ENCODE results near the gene CMTM7. TPM values are rescaled to one million over a fixed set of nuclear protein-coding genes. Genes with fewer than 3 reads are reported as not detected.
A peak's percentile ranks its signal among the peaks of the same experiment; 100 is the strongest.

The CMTM7 gene
- total and polyA plus RNA-seq, 2 of the 13 experiments (the other 11 are each of a cell fraction or from before 2014, with no cell fraction given): 20.9 to 21.4 TPM

DNA sequence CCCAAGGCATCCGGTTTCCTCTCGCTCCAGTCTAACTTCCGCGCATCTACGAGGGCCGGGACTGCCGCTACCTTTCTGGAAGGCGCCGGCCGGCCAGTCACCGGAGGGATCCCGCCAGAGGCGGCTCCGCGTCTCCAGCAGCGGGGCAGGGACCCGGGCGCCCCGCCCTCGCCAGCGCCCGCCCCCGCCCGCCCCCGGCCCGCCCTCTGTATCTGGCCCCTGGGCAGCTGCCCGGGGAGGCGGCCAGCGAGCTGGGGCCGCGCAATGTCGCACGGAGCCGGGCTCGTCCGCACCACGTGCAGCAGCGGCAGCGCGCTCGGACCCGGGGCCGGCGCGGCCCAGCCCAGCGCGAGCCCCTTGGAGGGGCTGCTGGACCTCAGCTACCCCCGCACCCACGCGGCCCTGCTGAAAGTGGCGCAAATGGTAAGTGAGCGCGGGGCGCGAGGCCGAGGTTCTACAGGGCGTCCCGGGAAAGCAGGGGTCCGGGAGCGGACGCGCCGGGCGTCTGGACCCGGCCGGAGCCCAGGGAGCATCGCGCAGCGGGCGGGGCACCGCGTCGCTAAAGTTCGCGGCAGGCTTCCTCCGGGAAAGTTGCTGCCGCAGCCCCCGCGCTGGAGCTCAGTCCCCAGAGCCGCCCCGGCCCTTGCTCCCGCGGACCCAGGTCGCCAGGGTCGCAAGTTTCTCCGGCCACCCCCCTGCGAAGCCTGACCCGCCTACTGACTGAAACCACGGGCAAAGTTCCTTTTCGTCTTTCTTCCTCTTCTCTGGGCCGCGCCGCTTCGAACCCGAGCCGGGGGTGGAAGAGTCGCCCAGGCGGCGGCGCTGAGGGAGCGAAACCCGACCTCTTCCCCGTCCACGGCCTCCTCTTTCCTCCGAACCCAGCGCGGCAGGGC, at the start of gene CMTM7 (continued):
- no peak for TF ChIP-seq MEIS1 (CRISPR knock-in tag; IDR thresholded peaks at IDR 0.05; ENCODE audit: borderline replicate concordance)
- no peak; the same call in 1 of the 2 replicates for TF ChIP-seq PHF21A (CRISPR knock-in tag; IDR thresholded peaks at IDR 0.05)
- no peak for TF ChIP-seq ZEB1 (IDR thresholded peaks at IDR 0.05; ENCODE audit: insufficient replicate concordance, low read depth)
- TF ChIP-seq NCOA5 (CRISPR knock-in tag; IDR thresholded peaks at IDR 0.05): no peak
- TF ChIP-seq ZNF513 (CRISPR knock-in tag; conservative IDR thresholded peaks at IDR 0.05): no peak
- no peak for TF ChIP-seq ZNF3 (CRISPR knock-in tag; IDR thresholded peaks at IDR 0.05)
- no peak; the same call in 1 of the 2 replicates for TF ChIP-seq HIC2 (CRISPR knock-in tag; IDR thresholded peaks at IDR 0.05; ENCODE audit: low read depth)
- TF ChIP-seq ZNF710 (CRISPR knock-in tag; IDR thresholded peaks at IDR 0.05; ENCODE audit: borderline replicate concordance): no peak
- no peak for TF ChIP-seq SRSF9 (IDR thresholded peaks at IDR 0.05; ENCODE audit: borderline replicate concordance, insufficient read depth, low read depth, low read length, poor library complexity, severe bottlenecking)
- TF ChIP-seq NKX3-1 (CRISPR knock-in tag; IDR thresholded peaks at IDR 0.05): no peak
- TF ChIP-seq HNF1A (IDR thresholded peaks at IDR 0.05; ENCODE audit: low read depth): no peak
- no peak; the same call in 1 of the 2 replicates for TF ChIP-seq HNF1A (CRISPR knock-in tag; IDR thresholded peaks at IDR 0.05; ENCODE audit: borderline replicate concordance)
- TF ChIP-seq ZNF737 (CRISPR knock-in tag; IDR thresholded peaks at IDR 0.05; ENCODE audit: borderline replicate concordance): no peak
- no peak for TF ChIP-seq DBP (CRISPR knock-in tag; IDR thresholded peaks at IDR 0.05; ENCODE audit: not compliant biosample characterization)
- peak; percentile 49 for TF ChIP-seq IKZF4 (CRISPR knock-in tag; IDR thresholded peaks at IDR 0.05; ENCODE audit: borderline replicate concordance, low read depth, not compliant biosample characterization)
